ENCODE data around the gene POTED. TPM values are rescaled to one million over a fixed set of nuclear protein-coding genes. Genes with fewer than 3 reads are reported as not detected.
A peak's percentile ranks its signal among the peaks of the same experiment; 100 is the strongest.
"Not testable (repeated sequence)": the region's sequence is repeated elsewhere in the genome, so short reads cannot be mapped to it uniquely, and the experiment has no call there.

Gene POTED
- total RNA-seq = not detected
- total RNA-seq (2013) = not detected
- total RNA-seq = 0 reads per million in 29 experiments

DNA sequence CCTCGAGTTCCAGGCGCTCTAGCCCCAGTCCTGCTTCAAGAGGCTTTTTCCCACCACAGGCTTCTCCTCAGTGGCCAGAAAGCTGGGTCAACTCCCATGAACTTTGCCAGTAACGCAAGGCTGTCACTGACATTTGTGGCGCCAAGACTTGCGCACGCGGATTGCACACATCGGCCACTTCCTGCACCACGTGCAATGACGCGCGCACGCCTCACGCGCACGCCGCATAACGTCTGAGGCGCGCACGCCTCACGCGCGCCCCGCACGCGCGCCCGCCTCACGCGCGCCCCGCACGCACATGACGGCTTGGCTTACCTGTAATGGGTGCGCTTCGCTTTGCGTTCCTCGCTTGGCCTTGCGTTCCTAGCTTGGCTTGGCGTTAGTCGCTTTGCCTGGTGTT, at the start of gene POTED:
Gene POTED (plus strand): TSS at position 301 of the 400 bp plus-strand sequence. CDS start 452 bp downstream, outside the sequence.
- not testable (repeated sequence) for H3K4me1 ChIP-seq (ENCODE audit: control insufficient read depth in 1 of 2, extremely low read depth in 1 of 2, insufficient read depth in 2 of 2, low read length in 2 of 2); H3K4me1 Mint-ChIP-seq; H3K27me3 Mint-ChIP-seq

DNA sequence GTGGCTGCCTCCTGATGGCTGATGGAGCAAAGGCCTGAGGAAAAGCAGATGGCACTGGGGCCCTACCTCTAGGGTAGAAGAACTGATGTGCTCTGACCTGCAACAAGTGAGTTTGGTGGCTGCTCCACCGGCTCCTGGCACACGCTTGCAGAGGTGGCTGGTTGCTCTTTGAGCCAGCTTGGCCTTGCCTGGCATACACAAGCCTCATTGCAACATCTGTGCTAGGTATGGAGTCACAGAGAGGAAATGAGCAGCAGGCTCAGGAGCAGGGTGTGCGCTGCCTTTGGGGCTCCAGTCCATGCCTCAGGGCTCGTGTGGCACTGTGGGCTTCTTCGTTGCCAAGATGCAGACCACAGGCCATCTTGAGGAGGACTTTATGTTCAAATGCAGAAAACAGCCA, 40.5 kb downstream of the POTED start:
- CTCF ChIA-PET = not testable (repeated sequence)
- WGBS (ENCODE audit: insufficient coverage) = no CpG with 5 or more reads among the region's 5 CpGs

More for the DNA sequence above, at the start of gene POTED:
- H3K36me3 ChIP-seq (ENCODE audit: control insufficient read depth in 2 of 2, extremely low read depth in 1 of 2, insufficient read depth in 1 of 2, low read length in 1 of 2); ATAC-seq (replicated peaks in 1 of 4); CTCF ChIA-PET; DNase-seq; POLR2A ChIA-PET; H3K27me3 ChIP-seq (replicated peaks in 1 of 2; ENCODE audit: control insufficient read depth in 2 of 2, extremely low read depth in 1 of 2, insufficient read depth in 2 of 2, low read length in 1 of 2); H3K27ac ChIP-seq (ENCODE audit: low read length); H3K9me3 Mint-ChIP-seq; H3K4me3 ChIP-seq (ENCODE audit: control insufficient read depth in 1 of 2, extremely low read depth in 1 of 2, low read length in 1 of 2); H3K36me3 Mint-ChIP-seq; H3K9me3 ChIP-seq; H3K27ac Mint-ChIP-seq; H3K4me3 Mint-ChIP-seq: not testable (repeated sequence)
- WGBS (ENCODE audit: insufficient coverage) = no CpG with 5 or more reads among the region's 42 CpGs

DNA sequence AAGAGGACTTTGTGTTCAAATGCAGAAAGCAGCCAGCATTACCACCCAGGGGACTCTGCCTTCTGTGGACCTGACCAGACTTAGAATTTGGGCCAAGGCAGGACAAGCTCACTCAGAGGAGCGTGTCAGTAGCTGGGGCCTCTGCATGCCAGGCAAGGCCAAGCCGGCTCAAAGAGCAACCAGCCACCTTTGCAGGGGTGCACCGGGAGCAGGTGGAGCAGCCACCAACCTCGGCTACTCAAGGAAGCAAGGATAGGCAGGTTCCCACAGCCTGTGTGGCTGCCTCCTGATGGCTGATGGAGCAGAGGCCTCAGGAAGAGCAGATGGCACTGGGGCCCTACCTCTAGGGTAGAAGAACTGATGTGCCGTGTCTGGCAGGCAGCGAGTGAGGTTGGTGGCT, 42.2 kb downstream of the POTED start:
- peak in 1 of 35 experiments; percentile 2 for DNase-seq
- H3K27me3 Mint-ChIP-seq; H3K9me3 Mint-ChIP-seq; H3K27ac ChIP-seq (ENCODE audit: low read length); H3K9me3 ChIP-seq; H3K36me3 ChIP-seq (ENCODE audit: control insufficient read depth in 2 of 2, extremely low read depth in 1 of 2, insufficient read depth in 1 of 2, low read length in 1 of 2); H3K4me1 Mint-ChIP-seq; H3K4me3 ChIP-seq (ENCODE audit: control insufficient read depth in 1 of 2, extremely low read depth in 1 of 2, low read length in 1 of 2); ATAC-seq (replicated peaks in 1 of 4); H3K27ac Mint-ChIP-seq; POLR2A ChIA-PET; H3K27me3 ChIP-seq (replicated peaks in 1 of 2; ENCODE audit: control insufficient read depth in 2 of 2, extremely low read depth in 1 of 2, insufficient read depth in 2 of 2, low read length in 1 of 2); H3K36me3 Mint-ChIP-seq; CTCF ChIA-PET; H3K4me3 Mint-ChIP-seq; H3K4me1 ChIP-seq (ENCODE audit: control insufficient read depth in 1 of 2, extremely low read depth in 1 of 2, insufficient read depth in 2 of 2, low read length in 2 of 2): not testable (repeated sequence)
- no CpG with 5 or more reads among the region's 6 CpGs for WGBS (ENCODE audit: insufficient coverage)

More for the DNA sequence above, 40.5 kb downstream of the POTED start:
- H3K4me1 ChIP-seq (ENCODE audit: control insufficient read depth in 1 of 2, extremely low read depth in 1 of 2, insufficient read depth in 2 of 2, low read length in 2 of 2); H3K27me3 Mint-ChIP-seq; H3K4me1 Mint-ChIP-seq; H3K9me3 Mint-ChIP-seq; H3K4me3 ChIP-seq (ENCODE audit: control insufficient read depth in 1 of 2, extremely low read depth in 1 of 2, low read length in 1 of 2); H3K4me3 Mint-ChIP-seq; H3K27ac ChIP-seq (ENCODE audit: low read length); H3K27me3 ChIP-seq (replicated peaks in 1 of 2; ENCODE audit: control insufficient read depth in 2 of 2, extremely low read depth in 1 of 2, insufficient read depth in 2 of 2, low read length in 1 of 2); DNase-seq; ATAC-seq (replicated peaks in 1 of 4); H3K27ac Mint-ChIP-seq; POLR2A ChIA-PET; H3K9me3 ChIP-seq; H3K36me3 Mint-ChIP-seq; H3K36me3 ChIP-seq (ENCODE audit: control insufficient read depth in 2 of 2, extremely low read depth in 1 of 2, insufficient read depth in 1 of 2, low read length in 1 of 2): not testable (repeated sequence)

All from T-cell (primary cell).